ENCODE data around the gene FER.
"Not testable (repeated sequence)": the region's sequence is repeated elsewhere in the genome, so short reads cannot be mapped to it uniquely, and the experiment has no call there.

FER gene

DNA sequence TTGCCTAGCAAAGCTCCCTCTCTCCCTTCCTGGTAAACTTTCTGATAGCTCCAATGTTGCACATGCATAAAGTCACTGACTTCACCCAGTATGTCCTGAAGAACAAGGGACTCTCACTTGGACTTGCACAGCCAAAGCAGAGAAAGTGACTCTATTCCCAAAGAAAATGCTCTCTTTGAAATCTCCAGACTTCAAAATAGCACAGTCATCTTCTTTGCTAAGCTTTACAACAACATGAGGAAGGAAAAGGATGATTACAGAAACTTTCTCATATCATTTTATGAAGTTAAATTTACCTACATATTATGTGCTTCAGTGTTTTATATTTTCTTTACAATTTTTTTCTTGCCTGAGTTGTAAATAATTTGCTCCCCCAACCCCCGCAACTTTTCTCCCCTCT lies 397.4 kb downstream of the FER start:
- DNase-seq: no peak

DNA sequence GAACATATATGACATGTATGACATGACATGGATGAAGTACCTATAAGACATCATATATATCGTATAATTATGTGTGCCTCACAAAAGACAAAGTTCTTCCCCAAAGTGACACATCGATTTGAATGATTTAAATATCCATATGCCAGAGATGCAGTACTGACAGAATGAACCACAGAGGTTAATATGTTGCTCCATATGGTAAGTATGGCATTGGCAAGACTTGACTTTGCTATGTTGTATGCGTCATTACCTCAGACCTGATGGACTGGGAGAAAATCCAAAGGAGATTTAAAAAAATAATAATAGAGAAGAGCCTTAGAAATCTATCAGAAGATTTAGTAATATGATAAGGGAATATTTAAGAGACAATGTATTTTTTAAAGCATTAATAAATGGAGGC lies 398.9 kb downstream of the FER start:
- DNase-seq: no peak

DNA sequence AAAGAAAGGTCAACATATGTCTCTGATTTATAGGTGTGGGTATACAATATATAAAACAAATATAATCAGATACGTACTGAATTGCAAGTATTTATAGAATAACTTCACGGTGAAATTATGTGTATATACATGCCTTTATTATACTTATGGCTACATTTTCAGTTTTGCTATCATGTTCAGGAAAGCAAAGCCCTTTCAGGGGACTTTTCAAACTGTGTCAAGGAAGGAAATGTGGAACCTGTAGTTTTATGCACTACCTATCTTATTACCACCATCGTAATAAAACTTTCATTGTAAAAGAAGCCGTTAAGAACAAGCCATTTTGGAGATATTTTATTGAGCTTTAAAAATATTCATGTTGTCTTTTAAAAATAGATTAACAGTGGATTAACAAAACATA lies 404.9 kb downstream of the FER start:
- no peak for DNase-seq

- DNase-seq: no peak
Observed at GRCh38 chr5:109155625-109156024, 407.9 kb downstream of the FER start.

DNA sequence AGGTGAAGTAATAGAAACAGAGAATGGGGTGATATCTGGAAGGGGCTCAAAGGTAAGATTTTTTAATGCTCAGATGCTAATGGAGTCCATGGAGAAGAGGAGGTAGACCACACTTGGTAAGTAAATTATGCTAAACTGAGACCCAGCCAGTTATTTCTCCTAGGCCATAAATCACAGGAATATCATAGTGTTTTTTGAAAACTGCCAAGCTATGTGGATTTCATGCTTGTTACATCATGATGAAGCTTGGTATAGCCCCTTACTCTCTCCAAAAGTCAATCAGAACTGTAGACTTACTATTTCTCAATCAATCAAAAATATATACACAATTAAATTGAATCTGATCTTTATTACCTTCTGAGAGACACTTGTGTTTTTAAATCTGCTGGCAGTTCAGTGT lies 409.2 kb downstream of the FER start:
- DNase-seq: no peak

- DNase-seq: no peak
Observed at GRCh38 chr5:109160468-109160867, 412.8 kb downstream of the FER start.

DNA sequence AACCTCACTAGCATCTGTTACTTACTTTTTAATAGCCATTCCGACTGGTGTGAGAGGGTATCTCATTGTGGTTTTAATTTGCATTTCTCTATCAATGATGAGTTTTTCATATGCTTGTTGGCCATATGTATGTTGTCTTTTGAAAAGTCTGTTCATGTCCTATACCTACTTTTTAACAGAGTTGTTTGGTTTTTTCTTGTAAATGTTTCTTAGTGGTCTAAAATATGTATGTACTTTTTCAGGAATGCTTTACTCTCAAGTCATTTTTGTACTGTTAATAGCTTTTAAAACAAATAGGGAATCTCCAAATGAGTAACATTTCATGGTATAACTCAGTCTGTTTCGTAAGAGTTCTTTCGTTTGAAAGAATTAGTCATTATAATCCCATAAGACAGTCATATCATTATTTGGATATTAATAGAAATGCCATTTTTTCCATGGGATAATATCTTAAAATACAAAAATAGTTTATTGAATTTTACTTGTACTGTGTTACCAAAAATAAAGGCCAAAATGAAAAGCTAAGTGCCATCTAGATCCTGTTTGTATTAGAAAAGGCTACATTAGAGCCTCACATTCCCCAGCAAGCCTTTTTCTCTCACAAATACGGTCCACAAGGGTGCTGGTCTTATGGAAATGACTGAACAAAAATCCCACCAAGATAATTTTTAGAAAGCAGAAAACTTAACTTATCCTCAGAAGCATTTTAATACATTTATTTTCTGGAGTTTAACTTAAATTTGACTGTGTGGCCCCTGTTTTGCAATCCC lies 414.4 kb downstream of the FER start:
- DNase-seq: no peak

GRCh38 chr5:109163336-109163735 lies 415.6 kb downstream of the FER start:
- DNase-seq: no peak

GRCh38 chr5:109164001-109164400 lies 416.3 kb downstream of the FER start:
- DNase-seq: no peak

GRCh38 chr5:109167586-109167985 lies 419.9 kb downstream of the FER start:
- DNase-seq: no peak

GRCh38 chr5:109168151-109168550 lies 420.5 kb downstream of the FER start:
- no peak for DNase-seq

GRCh38 chr5:109170629-109171350 lies 423.1 kb downstream of the FER start:
- DNase-seq: no peak

GRCh38 chr5:109171437-109172073 lies 423.9 kb downstream of the FER start:
- not testable (repeated sequence) for DNase-seq

DNA sequence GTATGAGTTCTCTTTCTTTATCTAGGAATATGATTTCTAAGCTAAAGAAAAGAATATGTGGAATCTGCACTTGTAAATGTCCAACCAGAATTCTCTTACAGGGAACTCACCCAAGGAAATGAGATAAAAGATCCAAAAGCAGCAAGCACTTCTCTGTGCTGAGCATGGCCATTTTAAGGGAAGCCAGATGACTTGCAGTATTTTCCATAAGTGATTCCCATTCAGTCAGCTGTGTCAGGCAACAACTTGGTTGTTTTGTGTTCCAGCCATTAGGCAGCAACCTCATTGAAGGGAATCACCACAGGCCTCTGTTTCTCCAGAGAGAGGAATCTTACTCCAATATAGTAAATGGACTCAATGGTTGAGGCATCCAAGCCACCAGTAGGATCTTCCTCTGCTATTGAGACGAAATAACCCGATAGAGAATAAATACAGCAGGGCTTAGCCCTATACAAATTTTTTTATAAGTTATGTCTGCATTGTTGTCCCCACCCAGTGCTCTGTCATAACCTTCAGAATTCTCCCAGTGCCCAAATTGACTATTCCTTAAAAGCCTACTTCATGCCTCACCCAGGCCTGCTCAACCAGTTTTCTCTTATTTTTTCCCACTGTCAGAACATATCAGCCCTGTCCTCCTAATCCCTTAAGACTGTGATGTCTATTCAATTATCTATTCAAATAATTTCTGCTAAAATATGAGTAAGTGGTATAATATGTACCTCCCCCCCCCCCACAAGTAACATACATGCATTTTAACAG lies 425.5 kb downstream of the FER start:
- DNase-seq: no peak

DNA sequence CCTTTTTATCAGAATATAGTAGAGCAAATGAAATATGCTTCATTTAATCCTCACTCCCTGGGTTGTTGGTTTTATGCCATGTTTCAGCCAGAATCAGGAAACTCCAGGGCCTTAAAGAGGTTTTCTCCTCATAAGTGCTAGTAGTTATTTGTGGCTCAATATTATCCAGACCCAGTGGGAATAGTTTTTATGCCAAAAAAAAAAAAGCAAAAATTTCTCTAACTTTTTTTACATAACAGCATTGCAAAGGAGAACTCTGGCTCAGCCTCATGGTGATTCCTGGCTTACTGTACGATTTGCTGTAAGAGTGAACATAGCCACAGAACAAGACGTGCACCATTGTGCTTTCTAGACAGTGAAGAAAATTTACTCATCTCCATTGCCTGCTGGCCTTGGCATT lies 429.5 kb downstream of the FER start:
- no peak for DNase-seq

GRCh38 chr5:109177782-109178181 lies 430.1 kb downstream of the FER start:
- DNase-seq: no peak

GRCh38 chr5:109180668-109181067 lies 433.0 kb downstream of the FER start:
- DNase-seq: no peak

GRCh38 chr5:109186759-109187158 lies 439.1 kb downstream of the FER start:
- no peak for DNase-seq

DNA sequence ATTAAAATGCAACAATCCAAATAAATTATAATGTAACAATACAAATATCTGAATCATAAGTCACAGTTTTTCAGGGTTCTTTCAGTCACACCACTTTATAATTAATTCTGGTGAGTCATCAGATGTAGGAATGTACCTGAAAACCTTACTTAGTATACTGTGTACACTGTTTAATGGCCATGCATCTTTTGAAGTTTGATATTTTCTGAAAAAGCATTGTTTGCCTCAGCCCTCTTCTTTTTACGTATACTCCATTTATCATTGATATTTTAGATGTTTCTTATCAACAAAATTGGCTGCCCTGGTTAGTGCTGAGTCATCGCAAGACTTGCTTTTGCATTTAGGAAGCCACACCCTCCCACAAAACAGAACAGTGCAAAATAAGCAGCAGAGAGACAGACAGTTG lies 443.5 kb downstream of the FER start:
- no peak for DNase-seq

GRCh38 chr5:109192027-109192426 lies 444.3 kb downstream of the FER start:
- DNase-seq: no peak

- DNase-seq: no peak
Observed at GRCh38 chr5:109192555-109193281, 445.0 kb downstream of the FER start.

DNA sequence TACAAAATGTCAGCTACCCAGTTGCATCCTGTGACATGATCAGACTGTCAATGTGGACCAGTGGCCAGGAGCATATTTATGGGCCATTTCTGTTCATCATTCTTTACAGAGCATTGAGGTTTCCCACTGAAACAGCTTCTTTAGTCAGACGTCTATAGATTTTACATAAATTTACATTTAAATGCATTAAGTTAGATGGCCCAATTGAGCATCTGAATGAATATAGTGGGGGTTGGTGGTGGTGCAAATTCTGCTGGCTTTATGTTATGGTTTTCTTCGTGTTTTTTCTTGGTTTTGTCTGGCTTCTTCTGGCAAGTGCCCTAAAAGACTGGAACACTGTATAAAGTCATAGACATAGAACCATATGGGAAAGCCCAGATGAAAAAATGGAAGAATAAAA lies 448.0 kb downstream of the FER start:
- DNase-seq: no peak
